Smooth muscle cell (in vitro differentiated cells): ENCODE data around the gene ANKMY1. TPM values are rescaled to one million over a fixed set of nuclear protein-coding genes. Genes with fewer than 3 reads are reported as not detected.

Source experiments
- DNase-seq: peaks from one replicate; lab custom pipeline; 2025; ENCODE audit not compliant: unreplicated experiment; lab: John Stamatoyannopoulos, UW
- H2AFZ ChIP-seq: fragments of 200-600 bp; sonication (generic); 2 replicates; pipeline ENCODE4 v1.6.0; 2016; ENCODE audit warnings: antibody characterized with exemption, low read depth, mild to moderate bottlenecking
- H3F3A ChIP-seq: fragments of 200-600 bp; sonication (generic); 2 replicates; pipeline ENCODE4 v1.6.0; 2017; ENCODE audit warnings: antibody characterized with exemption, low read depth
- H3K27ac ChIP-seq: fragments of 200-600 bp; sonication (generic); 2 replicates; pipeline ENCODE4 v1.5.1; 2016; ENCODE audit warnings: low read depth, mild to moderate bottlenecking
- H3K27me3 ChIP-seq: fragments of 200-600 bp; sonication (generic); 2 replicates; pipeline ENCODE4 v1.6.1; 2016; ENCODE audit warnings: low read depth, mild to moderate bottlenecking
- H3K36me3 ChIP-seq: fragments of 200-600 bp; sonication (generic); 2 replicates; pipeline ENCODE4 v1.5.1; 2016; ENCODE audit warnings: low read depth
- H3K4me1 ChIP-seq: fragments of 200-600 bp; sonication (generic); 2 replicates; pipeline ENCODE4 v1.5.1; 2016; ENCODE audit warnings: low read depth
- H3K4me2 ChIP-seq: fragments of 200-600 bp; sonication (generic); 2 replicates; pipeline ENCODE4 v1.6.0; 2016; ENCODE audit warnings: mild to moderate bottlenecking
- H3K4me3 ChIP-seq: fragments of 200-600 bp; sonication (generic); 2 replicates; pipeline ENCODE4 v1.5.1; 2016; ENCODE audit warnings: mild to moderate bottlenecking
- H3K79me2 ChIP-seq: fragments of 200-600 bp; sonication (generic); 2 replicates; pipeline ENCODE4 v1.6.0; 2016; ENCODE audit warnings: low read depth, mild to moderate bottlenecking
- H3K9ac ChIP-seq: fragments of 200-600 bp; sonication (generic); 2 replicates; pipeline ENCODE4 v1.6.0; 2016; ENCODE audit warnings: low read depth
- H3K9me3 ChIP-seq: fragments of 200-600 bp; sonication (generic); replicated peaks from 2 replicates; pipeline ENCODE4 v1.5.1; 2016; ENCODE audit warnings: low read depth
- H4K20me1 ChIP-seq: fragments of 200-600 bp; sonication (generic); 2 replicates; pipeline ENCODE4 v1.6.0; 2016; ENCODE audit warnings: low read depth
- CTCF ChIP-seq: fragments of 200-600 bp; sonication (generic); IDR thresholded peaks from 2 replicates; pipeline ENCODE4 v1.5.1; 2017; ENCODE audit warnings: borderline replicate concordance, mild to moderate bottlenecking, antibody characterized with exemption; ENCODE audit not compliant: insufficient read depth, poor library complexity, severe bottlenecking
- WGBS: methylation state at CpG from one replicate; pipeline ENCODE4 v1.1.7; 2016; ENCODE audit warnings: low lambda C conversion rate; 5-methylcytosine and 5-hydroxymethylcytosine counted together
- polyA plus RNA-seq: library from polyadenylated mRNA; unstranded; fragments of >200 nt; fragmentation: Nextera tagmentation; extraction: Ambion mirVana; gene quantifications from 2 replicates; pipeline ENCODE4 v1.2.1, GENCODE V29; 2016
- total RNA-seq: library from RNA; depleted of rRNA; stranded (reverse); fragments of >200 nt; gene quantifications from 2 replicates; pipeline ENCODE4 v1.2.3, GENCODE V29; 2014

ANKMY1 gene
- total and polyA plus RNA-seq, 2 experiments from 2014 or later: 6.4 to 8.7 TPM

DNA sequence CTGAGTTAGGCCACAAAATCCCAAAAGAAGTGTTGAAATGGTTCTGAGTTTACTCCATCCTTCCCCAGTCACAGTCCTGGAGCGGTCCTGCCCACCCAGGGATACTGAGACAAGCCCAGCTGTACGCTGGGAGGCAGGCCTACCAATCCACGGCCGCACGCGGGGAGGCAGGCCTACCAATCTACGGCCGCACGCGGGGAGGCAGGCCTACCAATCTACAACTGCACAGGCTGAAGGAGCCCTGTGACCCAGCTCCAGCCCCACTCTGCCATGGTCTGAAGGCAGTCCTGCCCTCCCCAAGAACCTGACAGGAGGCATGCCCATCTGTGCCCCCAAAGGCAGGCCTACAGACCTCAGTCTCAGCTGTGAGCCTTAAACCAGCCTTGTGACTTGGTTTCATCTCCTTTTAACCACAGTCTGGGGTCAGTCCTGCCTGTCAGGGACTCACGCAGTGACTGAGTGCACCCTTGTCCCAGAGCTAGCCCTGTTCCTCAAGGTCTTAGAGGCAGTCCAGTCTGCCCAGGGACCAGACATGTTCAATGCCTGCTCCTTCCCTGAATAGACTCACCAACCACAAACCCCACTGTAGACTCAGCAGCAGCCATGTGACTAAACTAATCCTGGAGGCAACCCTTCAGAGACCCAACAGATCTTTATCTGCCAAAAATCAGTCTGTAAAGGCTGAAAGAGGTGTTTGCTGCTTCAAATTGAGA is 85.6 kb downstream of the ANKMY1 start:
- Histone ChIP-seq H3K27me3 (no peaks in the 10 kb centered on the region), H3K4me3 (no peak overlapping the region), H3F3A (no peaks in the 10 kb centered on the region), H3K4me1 (no peaks in the 10 kb centered on the region), H2AFZ (no peak overlapping the region), H3K9ac (no peak overlapping the region), H3K4me2 (no peak overlapping the region), H3K27ac (no peak overlapping the region), H4K20me1 (no peaks in the 10 kb centered on the region), H3K36me3 (no peaks in the 10 kb centered on the region), H3K9me3 (no peaks in the 10 kb centered on the region), H3K79me2 (no peaks in the 10 kb centered on the region)
- no peak for DNase-seq
- WGBS: 93% methylated on average over 11 of the region's 11 CpGs
- TF ChIP-seq CTCF: no peak

- no peaks in the 10 kb centered on the region for H3K4me1 ChIP-seq
- H3K9me3 ChIP-seq: no peaks in the 10 kb centered on the region
- no peak for TF ChIP-seq CTCF
- H4K20me1 ChIP-seq: no peaks in the 10 kb centered on the region
- 95% methylated on average over 6 of the region's 6 CpGs for WGBS
- no peak for DNase-seq
- no peaks in the 10 kb centered on the region for H3K27me3 ChIP-seq
- no peaks in the 10 kb centered on the region for H3F3A ChIP-seq
- H3K36me3 ChIP-seq: no peaks in the 10 kb centered on the region
- no peaks in the 10 kb centered on the region for H3K79me2 ChIP-seq
- H3K9ac ChIP-seq: no peak overlapping the region
- no peak overlapping the region for H2AFZ ChIP-seq
- no peak overlapping the region for H3K4me3 ChIP-seq
- no peak overlapping the region for H3K4me2 ChIP-seq
- no peak overlapping the region for H3K27ac ChIP-seq
Measured at GRCh38 chr2:240469740-240470139, 88.0 kb downstream of the ANKMY1 start.

- no peak overlapping the region for H2AFZ ChIP-seq
- no peak overlapping the region for H3K9ac ChIP-seq
- no peaks in the 10 kb centered on the region for H3F3A ChIP-seq
- no peaks in the 10 kb centered on the region for H3K36me3 ChIP-seq
- no peak for TF ChIP-seq CTCF
- WGBS: 85% methylated on average over 10 of the region's 10 CpGs
- H3K9me3 ChIP-seq: no peaks in the 10 kb centered on the region
- no peaks in the 10 kb centered on the region for H3K27me3 ChIP-seq
- DNase-seq: no peak
- no peaks in the 10 kb centered on the region for H3K4me1 ChIP-seq
- no peaks in the 10 kb centered on the region for H3K79me2 ChIP-seq
- H3K4me3 ChIP-seq: no peak overlapping the region
- H3K4me2 ChIP-seq: no peak overlapping the region
- H4K20me1 ChIP-seq: no peaks in the 10 kb centered on the region
- no peak overlapping the region for H3K27ac ChIP-seq
Measured at GRCh38 chr2:240469239-240469636, 88.5 kb downstream of the ANKMY1 start.
